ENCODE results near the gene SLC39A12. TPM values are rescaled to one million over a fixed set of nuclear protein-coding genes. Genes with fewer than 3 reads are reported as not detected.

SLC39A12 gene
- total and polyA plus RNA-seq, 2 experiments from 2014 or later = 0.18 to 0.29 TPM

DNA sequence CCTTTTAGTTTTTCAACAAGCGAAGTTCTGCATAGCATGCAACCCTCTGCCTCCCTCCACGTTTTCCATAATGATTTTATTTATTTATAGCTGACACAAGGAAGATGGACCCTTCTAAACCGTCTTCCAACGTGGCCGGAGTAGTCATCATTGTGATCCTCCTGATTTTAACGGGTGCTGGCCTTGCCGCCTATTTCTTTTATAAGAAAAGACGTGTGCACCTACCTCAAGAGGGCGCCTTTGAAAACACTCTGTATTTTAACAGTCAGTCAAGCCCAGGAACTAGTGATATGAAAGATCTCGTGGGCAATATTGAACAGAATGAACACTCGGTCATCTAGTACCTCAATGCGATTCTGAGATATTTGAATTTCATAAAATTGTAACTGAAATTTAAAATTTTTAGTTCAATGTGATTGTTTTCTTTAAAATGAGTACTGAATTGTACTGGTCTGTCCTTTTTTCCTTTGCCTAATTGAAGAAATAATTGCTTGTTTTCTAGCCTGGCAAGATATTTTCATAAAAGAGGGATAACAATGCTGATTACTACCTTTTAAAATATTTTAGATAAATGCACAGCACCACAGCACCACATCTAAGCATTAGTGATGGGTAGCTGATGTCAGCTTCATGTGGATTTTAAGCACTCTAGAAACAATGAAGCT is 41.5 kb upstream of the SLC39A12 start:
- Histone ChIP-seq H3K27ac (no peak overlapping the region), H3K9me3 (ENCODE audit: low read depth) (no peaks in the 10 kb centered on the region), H3K36me3 (no peaks in the 10 kb centered on the region), H3K27me3 (no peaks in the 10 kb centered on the region), H3K4me1 (ENCODE audit: low read depth) (peaks cover 23% of the 10 kb centered on the region), H3K4me3 (no peak overlapping the region)
- peak; percentile 67 to 73 for DNase-seq (ENCODE audit: low read depth in 1 of 2, low spot score in 1 of 2)
- TF ChIP-seq, protein P1, sequence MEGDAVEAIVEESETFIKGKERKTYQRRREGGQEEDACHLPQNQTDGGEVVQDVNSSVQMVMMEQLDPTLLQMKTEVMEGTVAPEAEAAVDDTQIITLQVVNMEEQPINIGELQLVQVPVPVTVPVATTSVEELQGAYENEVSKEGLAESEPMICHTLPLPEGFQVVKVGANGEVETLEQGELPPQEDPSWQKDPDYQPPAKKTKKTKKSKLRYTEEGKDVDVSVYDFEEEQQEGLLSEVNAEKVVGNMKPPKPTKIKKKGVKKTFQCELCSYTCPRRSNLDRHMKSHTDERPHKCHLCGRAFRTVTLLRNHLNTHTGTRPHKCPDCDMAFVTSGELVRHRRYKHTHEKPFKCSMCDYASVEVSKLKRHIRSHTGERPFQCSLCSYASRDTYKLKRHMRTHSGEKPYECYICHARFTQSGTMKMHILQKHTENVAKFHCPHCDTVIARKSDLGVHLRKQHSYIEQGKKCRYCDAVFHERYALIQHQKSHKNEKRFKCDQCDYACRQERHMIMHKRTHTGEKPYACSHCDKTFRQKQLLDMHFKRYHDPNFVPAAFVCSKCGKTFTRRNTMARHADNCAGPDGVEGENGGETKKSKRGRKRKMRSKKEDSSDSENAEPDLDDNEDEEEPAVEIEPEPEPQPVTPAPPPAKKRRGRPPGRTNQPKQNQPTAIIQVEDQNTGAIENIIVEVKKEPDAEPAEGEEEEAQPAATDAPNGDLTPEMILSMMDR (IDR thresholded peaks at IDR 0.05; ENCODE audit: low read depth, low read length) = peak; percentile 66

DNA sequence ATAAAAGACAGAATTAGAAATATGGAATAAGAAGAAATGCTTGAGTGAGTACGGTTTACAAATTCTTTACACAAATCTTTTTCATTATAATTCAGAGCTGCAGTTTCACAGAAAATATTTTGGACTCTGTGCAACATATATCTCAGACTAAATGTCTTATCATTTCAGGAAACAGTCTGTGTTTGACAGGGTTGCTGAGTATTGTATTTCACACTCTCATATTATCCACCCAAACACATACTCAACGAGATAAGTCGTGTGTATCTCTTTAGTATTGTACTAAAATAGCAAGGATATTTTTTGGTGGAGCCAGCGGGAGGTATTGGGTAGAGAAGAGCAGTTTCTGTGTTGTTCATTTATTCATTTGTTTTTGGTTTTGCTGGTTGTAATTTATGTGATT is 39.0 kb upstream of the SLC39A12 start:
- no peak overlapping the region for H3K4me3 ChIP-seq
- H3K27ac ChIP-seq = peak overlapping the region; percentile 95
- no peaks in the 10 kb centered on the region for H3K27me3 ChIP-seq
- H3K4me1 ChIP-seq (ENCODE audit: low read depth) = peaks cover 26% of the 10 kb centered on the region
- no peaks in the 10 kb centered on the region for H3K9me3 ChIP-seq (ENCODE audit: low read depth)
- DNase-seq (ENCODE audit: low read depth in 1 of 2, low spot score in 1 of 2) = peak; percentile 36 to 49
- TF ChIP-seq, protein P1 (IDR thresholded peaks at IDR 0.05; ENCODE audit: low read depth, low read length) = no peak
- no peaks in the 10 kb centered on the region for H3K36me3 ChIP-seq

GRCh38 chr10:17913604-17914003 is 38.1 kb upstream of the SLC39A12 start:
- no peak for DNase-seq (ENCODE audit: low read depth in 1 of 2, low spot score in 1 of 2)
- Histone ChIP-seq H3K4me3 (no peak overlapping the region), H3K4me1 (ENCODE audit: low read depth) (peaks cover 26% of the 10 kb centered on the region), H3K9me3 (ENCODE audit: low read depth) (no peaks in the 10 kb centered on the region), H3K27me3 (no peaks in the 10 kb centered on the region), H3K27ac (peak overlapping the region; percentile 95), H3K36me3 (no peaks in the 10 kb centered on the region)
- TF ChIP-seq, protein P1 (IDR thresholded peaks at IDR 0.05; ENCODE audit: low read depth, low read length) = no peak

DNA sequence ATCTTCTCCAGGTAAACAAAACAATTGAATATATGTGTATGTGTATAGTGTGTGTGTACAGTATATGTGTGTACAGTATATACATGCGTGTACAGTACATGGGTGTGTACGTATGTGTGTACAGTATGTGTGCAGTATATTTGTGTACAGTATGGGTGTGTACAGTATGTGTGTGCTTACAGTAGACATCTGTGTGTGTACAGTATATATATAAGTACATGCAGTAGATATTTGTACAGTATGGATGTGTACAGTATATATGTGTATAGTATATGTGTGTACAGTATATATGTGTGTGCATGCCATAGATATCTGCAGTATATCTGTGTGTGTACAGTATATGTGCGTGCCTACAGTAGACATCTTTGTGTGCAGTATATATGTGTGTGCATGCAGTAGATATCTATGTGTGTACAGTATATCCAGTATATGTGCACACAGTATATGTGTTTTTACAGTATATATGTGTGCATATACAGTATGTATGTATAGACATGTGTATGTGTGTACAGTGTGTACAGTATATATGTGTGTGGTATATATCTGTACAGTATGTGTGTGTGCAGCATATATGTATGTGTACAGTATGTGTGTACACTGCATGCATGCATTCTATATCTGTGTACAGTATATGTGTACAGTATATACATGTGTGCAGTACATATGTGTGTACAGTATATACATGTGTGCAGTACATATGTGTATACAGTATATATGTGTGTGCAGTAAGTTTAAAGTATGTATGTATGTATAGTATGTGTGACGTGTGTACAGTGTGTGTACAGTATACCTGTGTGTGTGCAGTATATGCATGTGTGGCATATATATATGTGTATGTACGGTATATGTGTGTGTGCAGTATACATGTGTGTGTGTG is 37.3 kb upstream of the SLC39A12 start:
- Histone ChIP-seq H3K27ac (peak overlapping the region; percentile 95), H3K4me1 (ENCODE audit: low read depth) (peaks cover 26% of the 10 kb centered on the region), H3K4me3 (no peak overlapping the region), H3K27me3 (no peaks in the 10 kb centered on the region), H3K36me3 (no peaks in the 10 kb centered on the region), H3K9me3 (ENCODE audit: low read depth) (no peaks in the 10 kb centered on the region)
- DNase-seq (ENCODE audit: low read depth in 1 of 2, low spot score in 1 of 2) = no peak
- TF ChIP-seq, protein P1 (IDR thresholded peaks at IDR 0.05; ENCODE audit: low read depth, low read length) = no peak

- Histone ChIP-seq H3K4me3 (no peak overlapping the region), H3K4me1 (ENCODE audit: low read depth) (peaks cover 26% of the 10 kb centered on the region), H3K27me3 (no peaks in the 10 kb centered on the region), H3K9me3 (ENCODE audit: low read depth) (no peaks in the 10 kb centered on the region), H3K36me3 (no peaks in the 10 kb centered on the region), H3K27ac (peak overlapping the region; percentile 95)
- DNase-seq (ENCODE audit: low read depth in 1 of 2, low spot score in 1 of 2) = peak in 1 of 2 donors; percentile 50
- TF ChIP-seq, protein P1 (IDR thresholded peaks at IDR 0.05; ENCODE audit: low read depth, low read length) = no peak
Observed at GRCh38 chr10:17915181-17915580, 36.5 kb upstream of the SLC39A12 start.
